Right lung (tissue), 5 donors: Measurements from ENCODE around the gene HPCA. TPM values are rescaled to one million over a fixed set of nuclear protein-coding genes. Genes with fewer than 3 reads are reported as not detected.

Source experiments
- DNase-seq, 2 donors: peaks; one replicate each; pipeline ENCODE4 v3.0.0-alpha.2; 2013
- polyA plus RNA-seq, 5 donors: library from polyadenylated mRNA; unstranded; fragments of 120-200 nt; gene quantifications; one replicate each; pipeline versions ENCODE4 v1.2.1 to v1.2.3, GENCODE V29; 2013; ENCODE audit warnings: inconsistent platforms in 1 of 5, low replicate concordance in 1 of 5; ENCODE audit not compliant: insufficient read length in 5 of 5, insufficient read depth in 1 of 5

HPCA gene
- polyA plus RNA-seq, 5 donors = 0.15 to 0.73 (median 0.40) TPM

DNA sequence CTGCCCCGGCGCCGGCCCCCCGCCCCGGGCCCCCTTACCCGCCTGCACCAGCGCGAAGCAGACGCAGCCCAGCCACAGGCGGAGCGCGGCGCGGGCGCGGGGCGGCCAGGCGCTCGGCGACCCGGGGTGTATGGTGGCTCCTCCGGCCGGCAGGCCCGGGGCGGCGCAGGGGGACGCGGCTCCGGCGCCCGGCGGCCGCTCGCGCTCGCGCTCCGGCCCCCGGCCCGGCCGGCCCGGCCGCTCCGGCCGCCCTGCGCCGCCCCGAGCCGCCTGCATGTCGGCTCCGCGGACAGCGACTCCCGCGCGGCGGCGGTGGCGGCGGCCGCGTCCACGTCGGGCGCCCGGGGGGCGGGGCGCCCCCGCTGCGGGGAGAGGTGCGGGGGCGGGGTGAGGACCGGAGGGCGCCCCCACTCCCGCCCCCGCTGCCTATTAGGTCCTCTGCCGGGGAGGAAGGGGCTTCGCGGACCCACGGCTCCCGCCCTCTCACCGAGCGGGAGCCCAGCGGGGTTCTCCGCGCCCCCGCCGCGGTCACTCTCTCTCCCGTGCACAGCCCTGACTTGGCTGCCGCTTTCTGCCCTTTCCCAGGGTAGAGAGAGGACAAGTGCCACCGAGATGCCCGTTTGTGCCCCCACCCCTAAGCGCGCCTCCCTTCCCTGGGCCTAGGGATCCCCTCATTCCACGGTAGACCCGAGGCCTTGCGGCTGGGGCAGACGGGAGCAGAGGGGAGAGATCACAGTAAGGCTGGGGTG is 15.5 kb upstream of the HPCA start, which contains the start of gene FNDC5:
Gene FNDC5 (minus strand): TSS at position 298 of the 749 bp plus-strand sequence.
- DNase-seq = peak in 1 of 2 donors; percentile 45

DNA sequence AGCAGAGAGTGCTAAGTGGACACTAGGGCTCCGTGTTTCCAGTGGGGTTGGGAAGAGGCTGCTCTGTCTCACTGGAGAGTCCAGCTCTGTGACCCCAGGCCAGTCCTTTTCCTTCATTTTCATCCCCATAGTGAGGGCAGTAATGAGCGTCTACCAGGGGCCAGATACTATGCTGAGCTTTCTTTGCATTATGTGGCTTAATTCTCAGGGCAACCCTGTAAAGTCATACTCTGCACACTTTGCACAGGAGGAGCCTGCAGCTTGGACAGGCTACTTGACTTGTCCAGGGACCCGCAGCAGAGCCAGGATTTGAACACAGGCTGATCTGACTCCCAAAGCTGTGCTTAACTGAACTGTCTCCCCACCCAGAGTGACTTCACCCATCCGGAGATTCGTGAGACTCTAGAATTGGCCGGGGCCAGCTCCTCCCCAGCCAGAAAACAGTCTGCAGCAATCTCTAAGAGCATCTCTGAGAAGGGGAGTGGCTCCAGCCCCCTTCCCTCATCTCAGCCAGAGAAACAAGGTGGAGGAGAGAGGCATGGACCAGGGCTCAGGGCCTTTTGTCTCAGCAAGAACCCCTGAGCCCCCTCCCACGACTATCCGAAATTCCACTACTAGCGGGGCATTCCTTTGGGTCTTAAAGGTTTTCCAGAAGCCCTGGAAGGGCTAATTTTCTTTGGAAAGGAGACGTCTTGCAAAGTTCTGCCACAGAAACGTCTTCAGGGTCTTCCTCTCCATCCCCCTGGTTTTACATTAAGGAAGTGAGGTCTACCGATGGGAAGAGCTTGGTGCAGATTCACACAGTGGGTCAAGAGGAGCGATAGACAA is 14.7 kb upstream of the HPCA start:
- DNase-seq = no peak

DNA sequence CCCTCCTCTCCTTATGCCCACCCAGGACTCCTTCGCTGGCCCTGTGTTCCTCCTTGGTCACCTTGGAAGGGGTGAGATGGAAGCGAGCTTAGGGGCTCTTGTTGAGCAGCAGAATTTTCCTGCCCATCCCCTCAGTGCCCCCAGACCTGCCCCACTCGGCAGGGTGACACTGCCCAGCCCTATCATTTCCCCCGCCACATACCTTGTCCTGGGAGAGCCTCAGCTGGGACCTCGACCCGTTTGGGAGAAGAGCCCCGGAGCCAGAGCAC is 14.2 kb upstream of the HPCA start:
- no peak for DNase-seq

DNA sequence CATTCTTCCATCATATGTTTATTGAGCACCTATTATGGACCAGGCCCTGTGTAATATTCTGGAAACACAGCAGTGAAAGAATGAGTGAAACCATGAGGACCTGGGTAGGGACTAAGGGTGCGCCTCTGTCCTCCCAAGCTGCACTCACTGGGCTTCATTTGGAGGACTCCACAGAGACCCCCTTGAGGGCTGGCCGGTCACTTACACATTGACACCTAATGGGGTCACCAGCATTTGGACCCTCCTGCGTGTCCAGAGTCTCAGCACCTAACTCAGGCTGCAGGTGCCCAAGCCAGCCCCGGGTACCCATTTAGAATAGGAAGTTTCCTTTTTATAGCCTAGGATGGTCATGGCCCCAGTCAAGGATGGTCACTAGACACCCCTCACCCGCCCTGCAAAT is 12.8 kb upstream of the HPCA start:
- no peak for DNase-seq

DNA sequence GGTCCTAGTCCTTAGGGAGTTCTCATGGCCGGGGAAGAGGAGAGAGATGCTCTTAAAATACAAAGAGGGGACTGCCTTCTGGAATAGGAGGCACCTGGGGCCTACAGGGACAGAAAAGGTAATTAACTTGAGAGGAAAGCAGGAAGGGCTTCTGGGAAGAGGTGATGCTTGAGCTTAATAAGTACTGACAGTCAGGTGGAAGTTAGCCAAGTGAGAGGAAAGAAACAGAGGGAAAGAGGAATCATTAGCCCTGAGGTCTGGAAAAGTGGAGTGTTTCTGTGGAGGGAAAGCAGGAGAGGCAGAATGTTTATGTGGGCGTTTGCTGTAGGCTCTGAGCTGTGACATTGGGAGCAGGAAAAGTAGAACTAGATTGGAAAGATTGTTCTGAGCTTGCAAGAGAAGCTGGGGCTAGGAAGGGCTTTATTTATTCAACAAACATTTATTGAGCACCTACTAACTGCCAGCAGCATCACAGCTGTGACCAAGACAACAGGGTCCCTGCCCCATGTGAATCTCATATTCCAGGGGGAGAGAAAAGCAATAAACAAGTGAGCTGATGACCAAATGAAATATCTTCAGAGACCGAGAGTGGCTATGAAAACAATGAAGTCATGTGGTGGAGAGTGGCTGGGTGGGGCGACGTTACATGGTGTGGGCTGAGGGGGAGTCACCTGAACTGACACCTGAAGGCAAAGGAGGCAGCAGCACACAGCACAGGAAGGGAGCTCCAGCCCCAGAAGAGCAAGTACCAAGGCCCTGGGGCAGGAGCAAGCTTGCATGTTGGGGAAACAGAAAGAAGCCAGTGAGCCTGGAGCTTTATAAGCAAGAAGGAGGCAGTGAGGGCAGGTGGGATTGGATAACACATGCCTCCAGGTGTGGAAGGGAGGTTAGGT is 11.2 kb upstream of the HPCA start:
- DNase-seq = no peak

DNA sequence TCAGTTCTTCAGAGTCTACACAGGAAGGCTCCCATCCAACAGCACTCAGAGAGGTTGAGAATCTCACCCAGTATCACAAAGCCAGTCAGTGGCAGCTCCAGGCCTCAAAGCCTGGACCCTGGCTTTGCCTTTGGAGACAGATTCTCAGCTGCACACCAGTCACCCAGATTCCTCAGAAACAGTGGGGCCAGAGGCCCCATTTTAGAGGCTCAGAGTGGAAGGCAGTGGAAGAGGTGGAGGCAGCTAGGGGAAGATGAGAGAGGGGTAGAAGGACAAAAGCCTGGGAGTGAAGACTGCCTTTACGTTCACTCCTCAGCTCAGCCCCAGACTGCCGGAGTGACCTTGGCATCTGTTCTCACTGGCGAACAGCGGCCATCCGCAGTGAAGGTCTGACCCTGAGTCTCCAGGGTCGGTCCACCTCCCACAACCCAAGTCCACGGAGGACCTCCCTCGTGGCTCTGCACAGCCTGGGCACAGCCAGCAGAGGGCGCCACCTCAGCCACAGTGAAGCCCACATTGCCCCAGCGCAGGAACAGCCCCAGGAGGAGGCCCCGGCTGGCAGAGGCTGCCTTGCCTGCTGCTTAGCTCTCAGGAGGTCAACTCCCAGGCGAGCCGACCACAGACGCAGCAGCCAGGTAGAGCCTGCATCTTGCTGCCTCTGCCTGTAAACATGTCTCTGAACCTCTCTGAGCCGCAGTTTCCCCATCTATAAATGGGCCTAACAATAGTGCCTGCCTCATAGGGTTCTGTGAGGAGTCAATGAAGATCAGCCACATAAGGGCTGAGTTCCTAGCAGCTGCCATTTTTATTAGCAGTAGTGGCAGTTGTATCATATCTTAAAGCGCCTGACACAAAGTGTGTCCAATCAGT is 9.7 kb upstream of the HPCA start:
- DNase-seq = no peak

DNA sequence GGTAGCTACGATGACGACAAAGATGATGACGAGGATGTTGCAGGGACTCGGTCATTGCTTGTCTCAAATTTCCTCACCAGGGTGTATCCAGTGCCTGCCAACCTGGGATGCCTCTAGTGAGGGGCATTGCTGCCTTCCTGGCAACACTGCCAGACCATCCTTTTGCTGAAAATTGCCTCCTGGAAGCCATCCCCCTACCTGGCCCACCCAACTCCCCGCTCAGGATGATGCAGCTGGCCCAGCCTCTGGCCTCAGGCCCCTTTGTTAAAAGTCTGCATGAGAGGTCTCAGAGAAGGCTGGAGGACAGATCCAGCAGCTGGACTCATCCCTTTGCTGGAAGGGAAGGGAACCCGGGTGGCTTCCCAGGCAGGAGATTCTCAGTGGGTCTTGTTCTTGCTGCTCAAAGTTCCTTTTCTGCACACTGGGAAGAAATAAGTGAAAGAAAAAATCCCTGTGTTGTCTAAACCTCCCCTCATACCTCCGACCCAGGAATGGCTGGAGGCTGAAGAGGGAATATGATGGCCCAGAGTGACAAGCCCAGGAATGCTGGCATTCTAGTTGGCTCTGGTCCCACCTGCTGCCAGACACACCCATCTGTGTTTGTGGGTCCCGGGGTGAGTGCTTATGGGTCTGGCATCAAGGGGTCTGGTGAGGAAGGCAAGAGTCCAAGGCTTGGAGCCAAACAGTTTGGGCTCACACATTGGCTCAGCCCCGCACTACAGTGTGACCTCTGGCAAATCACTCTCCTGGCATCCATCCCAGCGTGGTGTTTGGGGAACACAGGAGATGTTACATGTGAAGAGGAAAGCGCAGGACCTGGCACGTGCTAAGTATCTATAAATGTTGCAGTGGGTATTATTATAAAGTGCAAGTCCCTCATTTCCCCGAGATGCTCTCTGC is 8.8 kb upstream of the HPCA start:
- DNase-seq = no peak

DNA sequence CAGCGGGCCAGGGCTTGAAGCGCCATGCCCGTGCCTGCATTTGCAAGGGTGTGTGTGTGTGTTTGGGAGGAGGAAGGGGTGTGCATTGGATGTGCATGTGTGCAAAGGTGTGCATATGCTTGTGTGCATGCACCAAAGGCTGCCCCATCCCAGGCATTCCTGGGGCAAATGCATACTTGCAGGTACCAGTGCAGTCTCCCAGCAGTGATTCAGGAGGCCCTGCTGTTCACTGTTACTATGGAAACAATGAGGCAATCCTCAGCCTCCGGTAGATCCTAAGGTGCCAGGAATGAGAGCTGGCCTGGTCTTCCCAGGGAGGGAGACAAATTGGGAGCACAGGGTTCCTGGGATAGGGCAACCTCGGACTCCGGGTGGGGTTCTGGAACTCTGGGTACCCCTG is 8.1 kb upstream of the HPCA start:
- DNase-seq = no peak

DNA sequence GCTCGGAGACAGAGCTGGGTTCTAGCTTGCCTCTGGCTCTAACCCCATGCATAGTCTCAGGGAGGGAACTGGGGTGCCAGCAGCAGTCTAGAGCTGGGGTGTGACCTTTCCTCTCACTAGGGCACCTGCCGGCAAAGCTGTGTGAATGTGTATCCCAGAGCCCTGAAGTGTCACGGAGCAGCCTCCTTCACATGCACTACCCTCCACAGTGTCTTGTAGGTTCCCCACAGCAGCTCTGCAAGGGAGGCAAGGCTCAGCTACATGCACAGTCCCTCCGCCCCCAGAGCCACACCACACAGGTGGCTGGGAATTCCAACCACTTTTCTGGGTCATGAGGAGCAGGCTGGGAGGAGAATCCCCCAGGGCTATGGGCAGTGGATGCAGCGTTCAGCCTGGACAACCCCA is 7.7 kb upstream of the HPCA start:
- DNase-seq = no peak

DNA sequence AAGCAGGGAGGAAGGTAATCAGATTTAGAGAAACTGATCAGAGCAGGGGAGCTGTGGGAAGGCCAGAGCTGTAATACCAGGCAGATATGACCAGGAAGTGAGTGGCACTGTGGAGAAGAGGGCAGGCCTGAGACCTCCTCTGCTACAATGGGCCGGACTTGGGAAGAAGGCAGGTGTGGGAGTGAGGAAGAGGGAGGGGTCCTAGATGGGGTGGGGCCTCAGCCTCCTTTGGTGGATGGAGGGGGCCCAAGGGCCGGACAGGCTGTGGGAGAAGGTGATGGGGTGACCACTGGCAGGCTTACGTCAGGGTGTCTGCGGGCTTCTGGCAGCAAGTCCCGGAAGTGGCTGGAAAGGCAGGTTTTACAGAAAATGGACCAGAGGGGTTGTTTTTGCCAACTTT is 5.0 kb upstream of the HPCA start:
- DNase-seq = no peak

DNA sequence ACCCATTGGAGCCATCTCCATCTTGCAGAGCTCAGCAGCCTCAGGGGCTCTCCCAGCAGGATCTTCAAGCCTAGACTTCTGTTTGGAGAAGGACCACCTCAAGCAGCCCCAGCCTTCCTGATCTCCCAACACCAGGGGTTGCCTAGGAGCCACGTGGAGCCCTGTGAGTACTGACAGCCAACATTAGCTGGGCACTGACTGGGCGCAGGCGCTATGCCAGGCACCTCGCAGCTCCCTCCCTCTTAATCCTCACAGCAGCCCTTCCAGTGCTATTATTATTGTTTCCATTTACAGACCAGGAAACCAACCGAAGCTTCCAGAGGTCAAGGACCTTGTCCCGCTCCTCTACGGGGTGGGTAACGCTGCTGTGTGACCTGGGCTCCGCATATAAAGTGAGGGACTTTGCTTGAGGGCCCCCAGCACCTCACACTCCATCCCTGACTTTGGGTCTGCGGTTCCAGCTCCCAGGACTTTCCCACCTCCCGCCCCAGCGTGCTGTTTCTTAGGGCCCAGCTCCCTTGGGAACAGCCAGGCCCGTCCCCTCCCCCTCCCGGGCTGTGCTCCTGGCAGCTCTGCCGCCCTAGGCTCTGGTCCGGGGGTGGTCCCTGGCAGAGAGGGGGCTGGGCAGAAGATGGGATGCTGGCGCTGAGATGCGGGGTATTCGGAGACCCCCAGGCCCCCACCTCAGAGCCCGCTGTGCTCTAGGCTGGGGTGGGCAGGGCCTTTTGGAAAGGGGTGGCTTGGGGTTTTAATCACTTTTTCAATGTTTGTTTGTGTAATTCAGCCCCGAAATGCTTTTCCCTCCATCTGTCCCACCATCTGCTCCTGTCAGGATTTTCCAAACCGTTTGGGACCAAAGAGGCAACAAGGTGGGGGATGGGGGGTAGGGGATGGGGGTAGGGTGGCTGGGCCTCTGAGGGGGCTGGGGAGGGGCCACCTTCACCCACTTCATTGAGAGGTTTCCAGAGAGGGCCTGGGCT is 4.1 kb upstream of the HPCA start:
- no peak for DNase-seq

DNA sequence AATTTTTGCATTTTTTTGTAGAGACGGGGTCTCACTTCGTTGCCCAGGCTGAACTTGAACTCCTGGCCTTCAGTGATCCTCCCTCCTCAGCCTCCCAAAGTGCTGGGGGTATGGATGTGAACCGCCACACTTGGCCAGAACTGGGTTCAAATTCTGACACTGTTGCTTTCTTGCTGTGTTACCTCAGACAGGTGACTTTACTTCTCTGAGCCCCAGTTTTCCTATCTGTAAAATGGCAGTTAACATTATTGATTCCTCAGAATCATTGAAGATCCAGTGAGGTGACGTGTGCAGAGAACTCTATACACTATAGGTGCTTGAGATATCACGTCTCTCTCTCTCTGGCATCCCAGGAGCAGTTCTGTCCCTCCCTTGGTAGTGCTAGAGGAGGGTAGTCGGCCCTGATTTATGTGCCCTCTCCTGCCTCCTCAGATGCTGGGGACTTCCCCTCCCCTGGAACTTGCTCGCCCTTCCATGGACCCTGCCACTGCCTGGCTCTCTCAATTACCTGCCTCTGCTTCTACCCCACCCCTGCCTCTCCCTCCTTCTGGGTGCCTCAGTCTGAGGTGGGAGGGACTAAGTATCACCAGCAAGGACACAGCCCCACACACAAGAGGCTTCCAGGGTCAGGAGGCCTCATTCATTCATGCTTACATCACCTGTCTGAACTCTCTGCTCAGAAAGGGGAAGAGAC is 2.8 kb upstream of the HPCA start:
- DNase-seq = no peak

DNA sequence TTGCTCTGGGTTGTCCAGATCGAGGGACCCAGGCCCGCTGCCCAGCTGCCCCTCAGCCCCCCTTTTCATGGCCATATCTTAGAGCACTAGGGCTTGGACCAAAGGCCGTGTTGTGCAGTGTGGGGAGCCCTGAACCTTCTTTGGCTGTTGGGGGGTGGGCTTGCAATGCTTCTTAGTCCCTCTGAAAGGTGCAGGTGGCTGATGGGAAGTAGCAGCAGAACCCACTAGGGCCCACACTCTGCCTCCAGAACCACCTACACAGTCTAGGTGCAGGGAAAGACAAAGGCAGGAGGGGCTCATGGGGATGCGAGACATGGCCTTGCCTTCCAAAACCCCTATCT is 2.3 kb upstream of the HPCA start:
- no peak for DNase-seq

DNA sequence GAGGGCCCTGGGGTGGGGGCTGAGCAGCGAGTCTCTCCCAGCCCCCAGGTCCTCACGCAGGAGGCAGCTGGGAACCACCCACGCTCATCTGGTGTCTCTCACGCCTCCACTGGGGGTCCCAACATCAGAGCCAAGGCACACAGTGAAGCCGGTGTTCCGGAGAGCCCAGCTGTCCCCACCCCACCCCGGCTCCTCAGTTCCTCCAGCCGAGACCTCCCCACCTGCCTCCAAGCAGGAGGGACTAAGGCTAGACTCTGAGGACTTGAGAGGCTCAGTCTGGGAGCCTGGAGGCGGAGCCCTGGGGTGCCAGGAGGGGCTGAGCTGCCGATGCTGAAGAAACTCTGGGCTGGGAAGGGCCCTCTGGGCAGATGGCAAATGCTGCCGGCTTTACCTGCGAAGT is 1.6 kb upstream of the HPCA start:
- DNase-seq = no peak

DNA sequence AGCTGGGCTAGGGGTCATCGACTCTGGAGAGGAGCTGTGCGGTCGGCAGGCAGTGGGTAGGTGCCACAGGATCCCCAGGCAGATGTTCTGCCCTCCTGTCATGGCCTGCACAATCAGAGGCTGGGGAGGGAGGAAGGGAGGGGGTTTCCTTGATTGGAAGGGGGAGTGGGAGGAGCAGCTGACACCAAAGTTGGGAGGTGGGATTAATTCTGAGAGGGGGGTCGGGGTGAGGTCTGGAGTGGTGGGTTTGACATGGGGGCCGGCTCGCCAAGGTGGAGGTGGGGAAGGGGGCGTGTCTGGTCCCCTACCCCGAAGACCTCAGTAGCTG is 651 bp upstream of the HPCA start:
- no peak for DNase-seq

DNA sequence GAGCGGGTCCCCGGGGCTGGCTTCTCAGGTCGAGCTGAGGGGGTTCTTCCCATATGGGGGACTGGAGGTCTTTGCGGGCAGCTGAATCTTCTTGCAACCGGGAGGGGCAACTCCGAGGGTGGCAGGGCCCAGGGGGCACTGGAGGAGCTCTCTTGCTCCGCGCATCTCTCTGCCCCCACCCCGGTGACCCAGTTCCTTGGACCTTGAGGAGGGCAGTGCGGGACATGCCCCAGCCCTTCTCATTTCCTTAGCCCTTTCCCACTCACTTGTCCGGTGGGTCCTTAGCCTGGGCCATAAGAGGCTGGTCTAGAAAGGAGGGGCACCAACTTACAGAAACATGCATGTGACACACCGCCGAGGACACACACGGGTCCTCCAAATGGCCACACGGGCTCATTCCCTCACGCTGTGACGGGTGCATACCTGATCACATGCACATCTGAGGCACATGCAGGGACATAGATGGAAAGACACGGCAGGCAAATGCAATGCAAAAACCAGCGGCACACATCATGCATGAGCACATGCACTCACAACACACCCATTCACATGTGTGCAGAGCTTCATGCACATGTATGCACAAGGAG is 630 bp downstream of the HPCA start:
- DNase-seq = no peak

DNA sequence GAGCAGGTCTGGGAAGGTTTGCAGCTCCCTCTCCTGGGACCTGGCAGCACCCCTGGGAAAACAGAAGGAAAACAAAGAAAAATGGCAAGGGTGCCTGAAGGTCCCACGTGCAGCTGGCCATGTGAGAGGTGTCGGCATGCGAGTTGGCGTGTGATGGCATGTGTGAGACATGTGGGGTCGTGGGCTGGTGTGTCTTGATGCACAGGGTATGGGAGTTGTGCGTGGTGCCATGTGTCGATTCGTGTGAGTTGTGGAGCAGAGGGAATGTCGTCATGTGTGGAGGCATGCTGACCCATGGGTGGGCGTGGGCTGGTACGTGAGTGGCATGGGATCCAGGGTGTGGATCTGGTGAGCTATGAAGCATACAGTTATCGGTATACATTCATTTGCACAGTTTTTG is 1.3 kb downstream of the HPCA start:
- no peak for DNase-seq

DNA sequence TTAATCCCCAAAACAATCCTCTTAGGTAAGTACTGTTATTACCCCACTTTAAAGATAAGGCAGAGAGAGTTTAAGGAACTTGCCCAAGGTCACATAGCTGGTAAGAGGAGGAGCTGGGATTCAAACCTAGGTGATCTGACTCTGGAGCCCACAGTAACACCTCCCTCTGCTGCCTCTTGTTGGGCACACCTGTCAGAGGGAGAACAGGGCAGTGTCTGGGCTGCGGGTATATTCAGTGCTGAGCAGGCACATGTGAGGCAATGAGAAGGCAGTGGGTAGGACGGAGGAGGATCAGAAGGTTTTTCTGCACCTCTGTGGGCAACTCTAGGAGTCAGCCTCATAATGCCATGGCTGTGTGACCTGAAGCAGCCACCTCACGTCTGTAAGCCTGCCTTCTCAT is 1.8 kb downstream of the HPCA start:
- no peak for DNase-seq
